Natural killer cell (primary cell): Measurements from ENCODE around the gene STK24. TPM values are rescaled to one million over a fixed set of nuclear protein-coding genes. Genes with fewer than 3 reads are reported as not detected.

Source experiments
- ATAC-seq, 3 donors: fragments of 150-1000 bp in 2 of 3; fragments of 200-7000 bp in 1 of 3; cut with Tn5 transposase; 1 replicate in 1 of 3; 2 replicates in 2 of 3; pipeline ENCODE4 v1.10.0; 2021; ENCODE audit warnings: mild to moderate bottlenecking in 2 of 3, moderate library complexity in 2 of 3
- DNase-seq, 2 donors: peaks; one replicate each; pipeline versions ENCODE4 v3.0.0 to v3.0.0-alpha.2; 2013 to 2021; ENCODE audit warnings: mixed read lengths in 1 of 2
- H3K27ac ChIP-seq: one replicate; pipeline ENCODE4 v1.5.1; 2013; ENCODE audit warnings: mild to moderate bottlenecking, low read length
- H3K27me3 ChIP-seq: one replicate; pipeline ENCODE4 v1.6.1; 2013; ENCODE audit warnings: low read length; ENCODE audit not compliant: control insufficient read depth, insufficient read depth
- H3K36me3 ChIP-seq: one replicate; pipeline ENCODE4 v1.6.1; 2013; ENCODE audit warnings: low read length; ENCODE audit not compliant: control insufficient read depth, insufficient read depth
- H3K4me1 ChIP-seq: one replicate; pipeline ENCODE4 v1.6.1; 2013; ENCODE audit warnings: low read length; ENCODE audit not compliant: control insufficient read depth, insufficient read depth
- H3K4me3 ChIP-seq: one replicate; pipeline ENCODE4 v1.5.1; 2013; ENCODE audit warnings: low read length
- H3K9me3 ChIP-seq: one replicate; pipeline ENCODE4 v1.6.1; 2013; ENCODE audit warnings: low read length; ENCODE audit not compliant: control insufficient read depth, insufficient read depth
- H3K27ac Mint-ChIP-seq, 2 donors: one replicate each; pipeline ENCODE4 v1.8.0; 2022; ENCODE audit warnings: mild to moderate bottlenecking in 2 of 2, mixed read lengths in 2 of 2, moderate library complexity in 1 of 2
- H3K27me3 Mint-ChIP-seq, 2 donors: one replicate each; pipeline ENCODE4 v1.8.0; 2022; ENCODE audit warnings: low read depth in 2 of 2, mixed read lengths in 2 of 2
- H3K36me3 Mint-ChIP-seq: one replicate; pipeline ENCODE4 v1.8.0; 2022; ENCODE audit warnings: mixed read lengths
- H3K4me1 Mint-ChIP-seq, 2 donors: one replicate each; pipeline ENCODE4 v1.8.0; 2022; ENCODE audit warnings: mixed read lengths in 2 of 2
- H3K4me3 Mint-ChIP-seq: one replicate; pipeline ENCODE4 v1.8.0; 2022; ENCODE audit warnings: mild to moderate bottlenecking, moderate library complexity, mixed read lengths
- H3K9me3 Mint-ChIP-seq, 2 donors: one replicate each; pipeline ENCODE4 v1.8.0; 2022; ENCODE audit warnings: mixed read lengths in 2 of 2
- CTCF ChIP-seq: fragments of 200-600 bp; IDR thresholded peaks from one replicate; pipeline ENCODE4 v1.8.0; 2022; ENCODE audit warnings: antibody characterized with exemption
- WGBS: methylation state at CpG from one replicate; pipeline ENCODE4 v1.1.7; 2013; ENCODE audit warnings: missing lambda C conversion rate; ENCODE audit not compliant: insufficient coverage; 5-methylcytosine and 5-hydroxymethylcytosine counted together
- intact Hi-C: fragments of 100-400 bp; cut with micrococcal nuclease; formaldehyde crosslinking; loops from one replicate; pipeline ENCODE4 v1.14.2; 2022
- total RNA-seq, 4 donors: library from RNA; stranded (reverse); fragments of 120-200 nt in 1 of 4; gene quantifications; one replicate each; pipeline versions ENCODE4 v1.2.3 to v1.2.4, GENCODE V29; 2013 to 2022

STK24 gene
- total RNA-seq, 3 donors from 2014 or later (not counting 1 experiment from before 2014, with no cell fraction given), result 64.5 to 78.4 (median 70.4) TPM

GRCh38 chr13:98397861-98398260, 179.0 kb downstream of the STK24 start:
- H3K4me1 Mint-ChIP-seq, result no peaks in the 10 kb centered on the region
- WGBS, result 73% methylated on average over 7 of the region's 7 CpGs
- TF ChIP-seq CTCF, result no peak

GRCh38 chr13:98397221-98397620, 179.7 kb downstream of the STK24 start:
- WGBS, result 100% methylated on average over 1 of the region's 1 CpG
- H3K36me3 ChIP-seq, result no peaks in the 10 kb centered on the region
- no peak for ATAC-seq
- no peak overlapping the region for H3K4me3 Mint-ChIP-seq
- no peaks in the 10 kb centered on the region for H3K9me3 Mint-ChIP-seq
- no peak for TF ChIP-seq CTCF
- H3K27me3 ChIP-seq, result no peaks in the 10 kb centered on the region
- H3K4me1 ChIP-seq, result no peaks in the 10 kb centered on the region
- H3K27me3 Mint-ChIP-seq, result peaks cover 0 to 3% of the 10 kb centered on the region in 2 donors
- H3K4me3 ChIP-seq, result no peak overlapping the region
- no peaks in the 10 kb centered on the region for H3K36me3 Mint-ChIP-seq
- no peak overlapping the region for H3K27ac ChIP-seq
- no peak for DNase-seq
- intact Hi-C loops, result no loop called here
- H3K4me1 Mint-ChIP-seq, result no peaks in the 10 kb centered on the region
- H3K9me3 ChIP-seq, result no peaks in the 10 kb centered on the region
- no peak overlapping the region for H3K27ac Mint-ChIP-seq

More at GRCh38 chr13:98397861-98398260, 179.0 kb downstream of the STK24 start:
- intact Hi-C loops, result no loop called here
- H3K4me1 ChIP-seq, result no peaks in the 10 kb centered on the region
- no peaks in the 10 kb centered on the region for H3K27me3 ChIP-seq
- peaks cover 0 to 3% of the 10 kb centered on the region in 2 donors for H3K27me3 Mint-ChIP-seq
- ATAC-seq (no peak), DNase-seq (no peak)
- no peak overlapping the region for H3K4me3 ChIP-seq
- H3K9me3 Mint-ChIP-seq, result no peaks in the 10 kb centered on the region
- H3K27ac Mint-ChIP-seq, result no peak overlapping the region
- no peaks in the 10 kb centered on the region for H3K9me3 ChIP-seq
- H3K27ac ChIP-seq, result no peak overlapping the region
- no peak overlapping the region for H3K4me3 Mint-ChIP-seq
- no peaks in the 10 kb centered on the region for H3K36me3 ChIP-seq
- H3K36me3 Mint-ChIP-seq, result no peaks in the 10 kb centered on the region

GRCh38 chr13:98396071-98396710, 180.7 kb downstream of the STK24 start:
- DNase-seq (no peak), ATAC-seq (no peak)
- TF ChIP-seq CTCF, result no peak
- Mint-ChIP-seq H3K9me3 (no peaks in the 10 kb centered on the region), H3K27me3 (no peaks in the 10 kb centered on the region), H3K4me3 (no peak overlapping the region), H3K27ac (no peak overlapping the region), H3K4me1 (no peaks in the 10 kb centered on the region), H3K36me3 (no peaks in the 10 kb centered on the region)
- WGBS, result 90% methylated on average over 16 of the region's 16 CpGs
- no peak overlapping the region for H3K27ac ChIP-seq
- no peaks in the 10 kb centered on the region for H3K9me3 ChIP-seq
- intact Hi-C loops, result no loop called here
- no peaks in the 10 kb centered on the region for H3K36me3 ChIP-seq
- no peaks in the 10 kb centered on the region for H3K4me1 ChIP-seq
- no peaks in the 10 kb centered on the region for H3K27me3 ChIP-seq
- no peak overlapping the region for H3K4me3 ChIP-seq

Other genes with a start within 250 kb of the STK24 start
- gene SLC15A1, start 175.6 kb upstream of the STK24 start, total RNA-seq, result not detected